NK-92 (cell line): ENCODE measurements around the gene SLC25A11.

Source experiments
- DNase-seq: peaks from one replicate; lab custom pipeline; 2025; ENCODE audit not compliant: unreplicated experiment; lab: John Stamatoyannopoulos, UW

Gene SLC25A11

GRCh38 chr17:4896332-4897197 is 43.3 kb downstream of the SLC25A11 start:
- DNase-seq: no peak

GRCh38 chr17:4895657-4896331 is 44.1 kb downstream of the SLC25A11 start:
- DNase-seq: no peak

- DNase-seq: no peak
Observed at GRCh38 chr17:4895121-4895520, 44.7 kb downstream of the SLC25A11 start.

- DNase-seq: no peak
Observed at GRCh38 chr17:4893721-4894560, 45.9 kb downstream of the SLC25A11 start.

- no peak for DNase-seq
Observed at GRCh38 chr17:4893272-4893671, 46.6 kb downstream of the SLC25A11 start.

GRCh38 chr17:4892499-4893221 is 47.2 kb downstream of the SLC25A11 start:
- DNase-seq: no peak

GRCh38 chr17:4891411-4892410 is 48.1 kb downstream of the SLC25A11 start:
- DNase-seq: no peak

- DNase-seq: no peak
Observed at GRCh38 chr17:4887581-4887980, 52.3 kb downstream of the SLC25A11 start.
